GM19324 (cell line): ENCODE data around the gene CNIH1.

Source experiments
- ATAC-seq: cut with Tn5 transposase; IDR thresholded peaks from one replicate; pipeline ENCODE4 v1.9.1; 2021; ENCODE audit warnings: mild to moderate bottlenecking, moderate library complexity; ENCODE audit not compliant: unreplicated experiment, low FRiP score

Gene CNIH1

DNA sequence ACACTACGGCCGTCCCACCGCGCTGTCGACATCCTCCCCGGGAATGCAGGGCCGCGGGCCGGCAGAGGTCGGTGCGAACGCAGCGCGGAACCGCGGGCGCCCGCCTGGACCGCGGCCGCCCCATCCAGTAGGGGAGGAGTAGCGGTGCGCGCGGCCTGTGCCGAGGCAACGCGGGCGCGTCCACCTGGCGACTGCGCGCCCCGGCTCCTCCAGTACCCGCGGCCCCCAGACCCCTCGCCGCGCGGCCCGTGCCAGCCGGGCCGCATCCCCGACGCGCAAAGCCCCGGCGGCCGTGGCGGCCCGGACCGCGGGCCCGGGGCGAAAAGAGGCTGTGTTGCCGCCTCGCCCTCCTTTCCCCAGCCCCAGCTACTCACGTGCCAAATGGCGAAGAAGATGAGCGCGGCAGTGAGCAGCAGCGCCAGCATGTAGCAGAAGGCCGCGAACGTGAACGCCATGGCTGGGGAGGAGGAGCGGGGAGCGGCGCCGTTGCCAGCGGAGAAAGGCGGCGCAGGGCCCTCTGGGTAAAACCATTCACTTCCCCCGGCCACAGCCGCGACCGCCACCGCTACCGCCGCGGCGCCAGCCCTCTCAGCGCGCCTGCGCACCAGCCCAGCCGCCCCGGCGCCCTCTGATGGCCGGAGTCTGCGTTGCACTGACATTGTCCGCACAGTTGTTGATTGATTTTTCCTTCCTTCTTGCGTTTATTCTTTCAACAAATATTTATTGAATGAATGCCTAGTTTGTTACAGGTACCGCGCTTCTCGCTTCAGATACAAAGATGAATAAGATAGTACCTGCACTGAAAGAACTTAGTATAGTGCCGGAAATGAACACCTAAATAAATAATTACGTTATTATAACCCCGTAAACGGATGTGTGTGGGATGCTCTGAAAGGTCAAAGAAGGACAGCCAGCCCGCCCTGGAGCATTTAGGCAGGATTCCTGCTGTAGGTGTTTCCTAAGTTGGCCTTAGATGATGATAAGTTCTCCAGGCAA lies at the start of gene CNIH1:
Gene CNIH1 (minus strand): TSS at position 502 of the 996 bp plus-strand sequence. CDS start 47 bp downstream, at position 455.
- peak; percentile 97 for ATAC-seq

DNA sequence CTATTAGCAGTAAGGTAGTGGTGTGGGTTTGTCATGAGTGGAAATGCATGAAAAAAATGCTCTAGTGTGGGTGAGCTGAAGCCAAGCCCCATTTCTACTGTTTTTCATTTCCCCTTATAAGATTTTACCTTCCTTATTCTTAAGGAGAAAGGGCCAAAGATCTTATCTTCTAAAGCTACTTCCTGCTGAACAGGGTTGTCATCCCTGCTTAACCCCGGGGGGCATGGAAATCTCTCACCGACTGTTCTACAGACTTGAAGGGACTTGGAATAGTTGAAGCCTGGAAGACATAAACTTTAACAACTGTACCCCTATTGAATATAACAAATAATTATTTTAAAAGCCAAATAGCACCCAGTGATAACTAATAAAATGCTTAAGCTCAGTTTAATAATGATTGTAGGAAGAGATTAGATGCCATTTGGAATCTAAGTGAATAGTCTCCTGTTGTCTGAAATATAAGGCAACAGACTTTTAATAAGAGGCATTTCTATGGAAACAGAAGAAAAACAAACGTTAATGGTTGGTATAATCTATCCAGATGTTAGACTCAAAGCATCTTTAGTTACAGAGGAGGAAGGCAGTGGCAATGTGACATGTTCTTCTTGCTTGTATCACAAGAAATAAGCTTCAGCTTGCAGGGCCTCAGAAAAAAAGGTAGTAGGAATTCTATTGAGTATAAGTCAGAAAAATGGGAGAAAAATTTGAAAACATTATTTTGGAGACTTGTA lies 49.4 kb upstream of the CNIH1 start:
- no peak for ATAC-seq

DNA sequence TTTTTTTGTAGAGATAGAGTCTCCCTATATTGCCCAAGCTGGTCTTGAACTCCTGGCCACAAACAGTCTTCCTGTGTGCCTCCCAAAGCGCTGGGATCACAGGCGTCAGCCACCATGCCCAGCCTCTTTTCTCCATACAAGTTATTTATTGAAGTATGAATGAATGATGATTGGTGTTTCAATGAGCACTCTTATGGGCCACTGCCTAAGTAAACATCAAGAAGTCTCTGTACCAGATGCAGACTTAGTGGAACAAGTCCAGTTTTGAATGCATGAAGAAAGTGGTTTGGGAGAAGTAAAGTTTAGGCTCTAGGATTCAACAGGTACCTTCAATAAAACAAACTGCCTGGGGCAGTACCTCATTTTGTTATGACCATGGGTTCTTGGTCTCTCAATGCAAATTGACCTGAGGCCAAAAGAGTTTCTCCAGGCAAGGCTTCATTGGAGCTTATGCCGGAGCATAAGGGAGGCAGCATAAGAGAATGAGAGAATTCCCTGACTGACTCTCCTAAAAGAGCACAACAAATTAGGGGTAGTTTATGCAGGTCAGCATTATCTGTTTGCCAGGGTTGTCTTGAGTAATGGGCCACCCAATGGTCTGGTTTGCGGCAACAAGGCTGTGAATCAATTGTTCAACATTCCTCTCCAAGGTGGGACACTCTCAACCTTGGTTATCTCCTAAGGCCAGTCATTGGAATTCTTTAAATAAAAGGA lies 48.7 kb upstream of the CNIH1 start:
- no peak for ATAC-seq

DNA sequence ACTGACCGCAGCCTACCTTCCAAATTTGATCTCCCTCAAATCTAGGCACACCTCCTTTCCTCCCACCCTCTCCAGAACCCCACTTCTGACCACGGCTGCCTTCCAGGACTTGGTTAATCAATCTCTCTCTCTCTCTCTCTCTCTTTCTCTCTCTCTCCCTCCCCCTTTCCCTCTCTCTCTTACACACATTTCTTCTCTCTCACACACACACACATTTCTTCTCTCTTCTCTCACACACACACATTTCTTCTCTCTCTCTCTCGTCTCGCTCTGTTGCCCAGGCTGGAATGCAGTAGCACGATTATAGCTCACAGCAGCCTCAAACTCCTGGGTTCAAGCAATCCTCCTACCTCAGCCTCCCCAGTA lies 48.1 kb upstream of the CNIH1 start:
- ATAC-seq, result peak; percentile 10

DNA sequence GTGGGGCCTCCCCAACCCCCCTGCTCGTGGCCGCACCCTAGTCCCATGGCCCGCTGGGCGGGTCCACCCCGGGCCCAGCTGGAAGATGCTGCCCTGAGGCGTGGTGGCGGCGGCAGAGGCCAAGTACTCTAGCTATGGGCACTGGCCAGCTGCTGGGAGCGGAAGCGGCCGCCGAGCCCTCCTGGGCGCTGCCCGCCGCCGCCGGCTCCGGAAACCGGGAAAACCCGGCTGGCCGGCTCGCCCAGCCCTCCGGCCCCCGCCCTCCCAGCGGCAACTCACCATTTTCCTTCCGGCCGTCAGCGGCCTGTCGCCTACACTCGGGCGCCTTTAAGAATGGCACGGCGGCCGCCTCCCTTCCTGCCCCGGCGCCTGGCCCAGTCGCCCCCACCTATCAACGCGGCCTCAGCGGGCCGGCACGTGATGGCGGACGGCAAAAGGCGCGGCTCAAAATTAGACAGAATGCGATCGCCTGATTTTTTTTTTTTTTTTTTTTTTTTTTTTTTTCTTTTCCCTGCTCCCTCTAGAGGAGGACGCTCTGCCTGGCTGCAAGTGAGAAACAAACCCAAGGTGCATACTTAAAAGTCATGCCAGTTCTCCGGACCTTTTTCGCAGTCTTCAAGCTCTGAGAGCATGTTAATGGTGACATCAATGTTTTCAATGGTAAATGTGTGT lies 47.6 kb upstream of the CNIH1 start, which contains the start of gene GMFB:
Gene GMFB (minus strand): TSS at position 335 of the 672 bp plus-strand sequence. CDS start 53 bp downstream, at position 282.
- peak; percentile 96 for ATAC-seq

DNA sequence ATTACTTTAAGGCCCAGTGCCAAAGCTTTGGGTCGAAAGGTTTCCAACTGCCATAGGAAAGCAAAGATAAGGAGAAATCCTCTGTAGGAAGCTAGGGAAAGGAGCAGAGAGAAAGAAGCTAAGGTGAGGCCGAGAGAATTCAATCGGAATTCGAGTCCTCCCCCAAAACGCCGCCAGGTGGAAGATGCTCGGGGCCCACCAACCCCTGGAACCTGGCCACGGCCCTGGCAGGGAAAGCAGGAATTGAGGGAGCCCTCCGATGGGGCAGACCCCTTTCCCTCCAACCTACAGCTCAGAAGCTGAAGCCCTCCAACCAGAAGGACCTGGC lies 47.1 kb upstream of the CNIH1 start:
- ATAC-seq, result no peak

DNA sequence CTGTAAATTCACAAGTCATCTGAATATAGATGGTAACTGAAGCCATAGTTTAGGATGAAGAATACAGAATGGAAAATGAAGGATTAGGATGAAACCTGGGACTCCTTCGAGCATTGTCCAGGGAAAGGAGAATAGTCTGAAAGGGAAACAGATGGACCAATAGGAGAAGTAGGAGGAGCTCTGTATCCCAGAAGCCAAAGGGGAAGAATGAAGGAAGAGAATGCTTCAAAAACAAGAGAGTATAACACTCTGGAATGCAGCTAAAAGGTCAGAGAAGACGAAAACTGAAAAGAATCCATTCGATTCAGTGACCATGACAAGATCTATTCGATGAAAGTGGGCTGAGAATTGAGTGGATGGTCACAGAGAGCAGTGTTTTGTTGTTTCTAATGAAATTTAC lies 46.6 kb upstream of the CNIH1 start:
- ATAC-seq, result no peak

DNA sequence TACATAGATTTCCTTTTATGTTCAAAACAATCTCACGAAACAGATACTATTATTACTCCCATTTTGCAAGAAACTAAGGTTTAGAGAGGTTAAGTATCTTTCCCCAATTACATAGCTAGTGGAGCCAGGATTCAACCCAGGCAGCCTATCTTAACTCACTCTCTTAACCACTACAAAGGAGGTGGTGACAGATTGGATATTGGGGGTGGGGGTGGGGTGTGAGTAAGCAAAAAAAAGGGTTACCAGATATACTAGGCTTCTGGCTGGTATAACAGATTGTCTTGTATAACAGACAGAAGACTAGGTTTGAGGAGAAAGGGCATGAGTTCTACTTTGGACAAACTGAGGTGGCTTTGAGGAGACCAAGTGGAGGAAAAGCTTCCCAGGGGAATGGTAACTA lies 45.5 kb upstream of the CNIH1 start:
- no peak for ATAC-seq

DNA sequence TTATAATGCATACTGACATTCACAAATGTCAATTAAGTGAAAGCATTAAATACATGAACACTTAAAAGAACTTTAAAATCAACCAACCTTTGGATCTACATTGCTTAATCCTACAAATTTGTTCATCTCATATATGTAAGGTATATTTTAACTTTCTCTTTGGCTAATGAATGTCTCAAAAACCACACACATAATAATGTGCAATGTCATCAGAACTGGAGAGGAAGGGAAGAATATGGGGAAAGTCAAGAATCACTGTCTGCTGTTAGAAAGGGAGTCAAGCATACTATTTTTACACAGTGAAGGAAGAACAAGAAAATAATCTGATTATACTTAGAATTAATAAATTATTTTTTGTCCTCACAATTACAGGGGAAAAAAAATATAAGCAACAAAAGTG lies 42.7 kb upstream of the CNIH1 start:
- no peak for ATAC-seq

DNA sequence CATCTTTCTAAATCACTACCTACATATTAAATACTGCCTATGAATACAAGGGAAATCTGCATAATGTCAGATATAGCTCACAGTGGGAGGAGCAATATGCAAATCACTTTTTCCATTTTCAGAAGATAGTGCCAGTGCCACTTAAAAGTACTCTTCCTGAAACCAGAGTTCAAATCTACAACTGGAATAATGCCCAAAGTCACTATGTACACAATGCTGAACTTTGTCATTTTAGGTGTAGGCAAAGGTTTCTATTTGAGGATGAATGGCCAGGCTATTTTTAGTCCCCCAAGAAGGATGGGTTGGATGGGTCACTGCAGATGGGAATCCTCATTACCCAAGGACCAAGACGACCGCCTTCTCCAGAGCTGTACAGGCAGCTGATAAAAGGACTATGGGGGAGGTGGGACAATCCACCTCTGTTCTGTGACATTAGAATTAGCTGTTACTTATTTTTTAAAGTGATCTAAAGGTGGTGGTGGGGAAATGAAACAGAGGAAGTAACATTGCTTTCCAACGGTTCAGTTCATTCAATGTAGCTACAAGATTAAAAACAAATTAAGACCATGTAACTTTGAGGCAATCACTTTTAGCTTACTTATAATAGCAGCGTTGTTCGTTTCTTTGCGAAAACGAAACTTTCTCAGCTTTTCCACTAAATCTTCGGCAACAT lies 42.0 kb upstream of the CNIH1 start:
- ATAC-seq, result no peak

DNA sequence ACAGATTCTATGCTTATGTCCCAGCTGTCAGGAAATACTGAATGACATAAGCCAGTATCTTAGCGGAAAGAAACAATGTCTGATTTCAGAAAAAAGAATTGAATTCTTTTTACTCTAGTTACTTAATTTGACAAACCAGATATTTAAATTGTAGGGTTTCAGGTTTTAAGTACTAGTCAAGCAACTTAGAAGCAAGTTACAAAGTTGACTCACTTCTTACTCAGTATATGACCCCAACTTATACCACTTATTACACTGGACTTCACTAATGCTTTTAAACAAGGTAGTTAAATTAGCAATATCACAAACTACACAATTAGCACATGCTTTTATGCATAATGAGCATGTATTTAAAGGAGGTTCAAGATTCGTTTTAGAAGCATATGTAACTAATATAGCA lies 40.5 kb upstream of the CNIH1 start:
- no peak for ATAC-seq

DNA sequence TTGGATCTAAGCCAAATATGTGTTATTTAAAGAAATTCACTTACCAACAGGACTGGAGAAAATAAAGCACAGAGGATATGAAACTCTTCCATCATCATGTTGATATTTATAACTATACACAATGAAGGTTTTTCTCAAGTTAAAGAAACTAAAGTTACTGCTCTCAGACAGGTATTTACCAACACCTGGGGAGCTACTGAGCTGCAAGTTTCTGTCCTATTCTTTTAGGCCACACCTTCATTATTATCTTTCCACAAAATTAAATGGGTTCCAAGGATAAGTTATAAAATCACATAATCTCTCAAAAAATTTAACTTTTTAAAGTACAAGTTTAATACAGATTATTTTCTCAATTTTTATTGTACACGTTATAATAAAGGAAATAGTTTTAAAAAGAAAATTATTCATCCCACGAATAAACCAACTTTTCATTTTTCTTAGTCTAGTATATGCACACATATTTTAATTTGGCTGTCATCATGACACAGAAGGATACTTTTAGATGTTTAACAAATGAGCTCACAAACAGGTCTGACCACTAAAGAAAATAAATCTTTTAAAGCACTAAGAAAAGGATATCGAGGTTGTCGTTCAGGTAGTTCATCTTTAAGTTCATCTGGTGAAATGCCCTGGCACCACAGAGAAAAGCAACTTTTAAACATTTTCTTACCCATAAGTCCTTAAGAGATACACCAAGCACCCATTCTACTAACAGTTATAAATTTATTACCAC lies 39.8 kb upstream of the CNIH1 start:
- no peak for ATAC-seq

DNA sequence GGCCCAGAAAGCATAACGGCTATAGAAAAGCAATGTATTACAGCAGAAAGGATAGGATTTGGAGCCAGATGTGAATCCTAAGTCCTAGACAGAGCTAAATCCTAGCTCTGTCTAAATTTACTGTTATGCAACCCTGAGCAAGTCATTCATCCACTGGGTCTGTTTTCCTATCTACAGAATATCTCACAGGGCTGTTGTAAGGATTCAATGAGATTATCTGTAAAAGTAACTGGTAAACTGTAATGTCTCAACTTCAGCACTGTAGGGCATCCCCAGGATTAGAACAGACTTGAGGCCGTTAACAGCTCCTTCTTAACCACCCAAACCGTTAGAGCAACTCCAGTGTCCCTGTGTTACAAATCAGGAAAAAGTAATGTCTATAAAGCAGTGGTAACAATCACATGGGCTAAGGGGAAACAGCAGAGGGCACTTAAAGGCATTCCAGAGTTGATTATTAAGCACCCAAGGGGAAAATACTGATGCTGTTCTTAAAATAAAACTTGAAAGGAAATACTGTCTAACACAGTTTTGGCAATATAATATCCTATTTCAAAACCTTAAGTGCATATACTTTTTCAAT lies 37.6 kb upstream of the CNIH1 start:
- ATAC-seq, result no peak

DNA sequence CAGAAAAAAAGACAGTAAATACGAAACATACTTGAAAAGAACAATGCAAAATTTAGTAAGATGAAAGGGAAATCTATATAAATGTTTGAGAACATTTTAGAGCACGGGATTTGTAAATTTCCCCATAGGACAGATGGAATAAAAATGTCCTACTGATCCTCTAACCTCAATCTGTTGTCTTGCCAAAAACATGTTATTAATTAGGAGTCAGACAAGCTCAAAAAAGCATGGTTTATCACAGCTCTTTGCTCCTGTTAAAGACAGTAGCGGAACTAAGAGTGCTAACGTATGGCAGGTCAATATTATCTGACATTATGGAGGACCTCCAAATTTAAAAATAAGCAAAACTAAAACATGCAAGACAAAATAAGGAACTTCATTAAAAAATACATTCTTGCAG lies 34.7 kb upstream of the CNIH1 start:
- ATAC-seq, result no peak

DNA sequence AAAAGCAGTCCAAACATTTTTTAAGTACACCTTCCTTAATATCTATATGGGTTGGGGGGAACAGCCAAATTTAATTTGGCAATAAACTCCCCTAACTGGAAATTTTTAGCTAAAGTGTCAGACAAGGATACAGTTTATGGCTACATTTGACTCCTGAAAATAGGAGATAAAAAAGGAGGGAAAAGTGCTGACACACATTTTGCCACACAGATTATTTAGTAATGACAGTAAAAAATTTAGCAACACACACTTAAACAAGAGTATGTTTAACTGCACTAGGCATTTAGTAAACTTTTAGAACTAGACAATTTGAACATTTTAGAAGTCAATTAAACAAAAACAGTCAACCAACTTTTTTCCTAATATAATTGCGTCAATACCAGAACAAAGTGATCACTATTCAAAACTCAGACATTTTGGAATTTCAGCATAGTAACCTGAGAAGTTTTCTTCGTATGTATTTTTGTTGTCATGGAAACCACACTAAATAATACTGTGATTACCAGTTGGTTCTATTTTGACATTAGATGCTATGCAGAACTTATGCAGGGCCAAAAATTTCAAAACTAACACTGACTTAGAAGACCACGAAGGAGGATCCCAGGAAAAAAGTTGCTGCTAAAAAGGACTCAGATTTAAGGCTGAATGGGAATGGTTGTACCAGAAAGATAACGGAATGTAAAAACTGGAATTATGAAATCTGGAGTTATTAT lies 34.2 kb upstream of the CNIH1 start:
- ATAC-seq, result no peak

DNA sequence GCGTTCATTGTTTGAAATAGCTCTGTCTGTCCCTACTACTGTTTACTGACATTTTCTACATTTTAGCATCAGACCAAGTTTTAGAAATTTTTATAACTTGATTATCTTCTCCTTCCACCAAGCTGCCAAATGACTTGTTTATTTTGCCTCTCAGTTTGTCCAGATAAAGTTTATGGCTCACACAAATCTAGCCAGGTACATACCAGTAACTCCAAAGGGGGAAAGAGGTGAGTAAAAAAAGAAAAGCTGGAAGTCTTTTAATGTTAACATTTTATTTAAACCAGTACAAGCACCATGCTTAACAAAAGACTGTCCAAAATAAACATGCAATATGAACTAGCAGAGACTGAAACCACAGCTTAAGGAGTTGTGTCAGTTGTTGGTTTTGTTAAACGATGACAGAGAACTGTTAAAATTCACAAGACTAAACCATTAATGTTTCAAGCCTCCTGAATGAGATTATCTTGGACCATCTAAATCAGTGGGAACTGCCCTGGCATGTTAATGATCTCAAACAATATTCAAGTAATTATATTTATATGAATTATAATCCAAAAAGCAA lies 33.1 kb upstream of the CNIH1 start:
- no peak for ATAC-seq

DNA sequence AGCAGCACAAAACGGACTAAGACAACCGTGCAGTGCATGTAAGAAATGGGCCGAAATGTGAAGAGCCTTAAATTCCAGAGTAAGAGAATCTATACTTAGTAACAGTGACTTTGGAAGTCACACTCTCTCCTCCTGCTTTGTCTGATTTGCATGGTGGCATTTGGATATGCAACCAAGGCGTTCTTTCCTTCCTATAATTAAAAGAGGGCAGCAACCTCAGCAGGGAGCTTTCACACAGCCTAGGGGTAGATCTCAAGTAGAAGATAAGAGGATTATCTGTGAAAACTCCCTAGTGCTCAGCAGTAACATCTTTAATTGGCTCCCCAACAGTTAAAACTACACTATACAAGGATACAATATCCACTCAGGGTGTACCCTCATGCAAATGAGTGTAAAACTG lies 31.1 kb upstream of the CNIH1 start:
- ATAC-seq, result no peak

DNA sequence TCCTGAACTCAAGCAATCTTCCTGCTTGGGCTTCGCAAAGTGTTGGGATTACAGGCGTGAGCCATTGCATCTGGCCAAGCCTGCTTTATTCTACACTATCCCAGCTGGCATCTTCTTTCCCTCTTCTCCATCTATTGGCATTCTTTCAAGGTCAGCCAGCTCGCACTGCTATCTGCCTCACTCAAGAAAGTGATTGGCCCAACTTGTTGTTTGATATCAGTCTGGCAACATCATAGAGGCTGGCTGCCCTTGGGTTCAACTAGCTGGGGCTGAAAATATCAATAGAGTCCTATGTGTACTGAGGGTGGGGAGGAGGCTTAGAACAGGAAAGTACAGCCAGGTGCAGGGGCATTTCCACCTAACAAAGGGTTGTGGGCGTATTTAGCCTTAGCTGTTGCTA lies 30.5 kb upstream of the CNIH1 start:
- ATAC-seq, result no peak
